Activated CD4-positive, alpha-beta T cell treated with anti-CD3 and anti-CD28 coated beads, Interleukin-10, Interleukin-2, amounts not matched to agents 100 ng/mL and 50 ng/mL, durations not matched to agents 16 hours and 8 hours (primary cell): ENCODE data around the gene PRKCZ.

ENCODE experiments used
- DNase-seq: peaks from one replicate; pipeline ENCODE4 v3.0.0-alpha.2; 2020

PRKCZ gene

DNA sequence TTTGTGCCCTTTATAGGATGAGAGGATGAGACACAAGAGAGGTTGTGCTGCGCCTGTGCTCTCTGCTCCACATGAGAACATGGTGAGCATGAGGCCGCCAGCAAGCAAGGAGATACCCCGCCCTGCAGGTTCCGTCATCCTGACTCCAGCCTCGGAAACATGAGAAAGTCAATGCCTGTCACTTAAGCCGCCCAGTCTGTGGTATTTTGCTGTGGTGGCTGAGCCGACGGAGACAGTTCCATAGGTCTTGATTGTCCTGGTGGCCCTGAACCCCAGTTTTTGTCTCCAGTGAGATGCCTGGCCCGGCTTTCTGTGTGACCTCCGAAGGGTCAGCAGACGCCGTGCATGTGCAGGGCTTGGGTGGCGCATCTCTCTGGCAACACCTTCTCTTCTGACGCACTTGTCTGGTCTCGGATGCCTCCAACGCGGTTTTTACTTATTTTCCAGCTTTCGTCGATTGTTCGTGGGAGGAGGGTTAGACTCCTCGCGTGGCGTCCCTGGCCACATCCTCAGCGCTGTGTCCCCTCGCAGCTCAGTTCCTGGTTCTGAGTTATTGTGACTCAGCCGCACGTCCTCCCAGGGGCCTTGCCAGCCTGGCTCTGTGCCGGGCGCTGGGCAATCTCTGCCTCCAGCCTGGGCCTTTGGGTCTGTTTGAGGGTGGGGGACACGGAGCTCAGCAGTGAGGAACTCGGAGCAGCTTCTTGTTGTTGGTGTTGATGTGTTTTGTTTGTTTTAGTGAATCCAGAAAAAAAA is 74.4 kb downstream of the PRKCZ start:
- no peak for DNase-seq

DNA sequence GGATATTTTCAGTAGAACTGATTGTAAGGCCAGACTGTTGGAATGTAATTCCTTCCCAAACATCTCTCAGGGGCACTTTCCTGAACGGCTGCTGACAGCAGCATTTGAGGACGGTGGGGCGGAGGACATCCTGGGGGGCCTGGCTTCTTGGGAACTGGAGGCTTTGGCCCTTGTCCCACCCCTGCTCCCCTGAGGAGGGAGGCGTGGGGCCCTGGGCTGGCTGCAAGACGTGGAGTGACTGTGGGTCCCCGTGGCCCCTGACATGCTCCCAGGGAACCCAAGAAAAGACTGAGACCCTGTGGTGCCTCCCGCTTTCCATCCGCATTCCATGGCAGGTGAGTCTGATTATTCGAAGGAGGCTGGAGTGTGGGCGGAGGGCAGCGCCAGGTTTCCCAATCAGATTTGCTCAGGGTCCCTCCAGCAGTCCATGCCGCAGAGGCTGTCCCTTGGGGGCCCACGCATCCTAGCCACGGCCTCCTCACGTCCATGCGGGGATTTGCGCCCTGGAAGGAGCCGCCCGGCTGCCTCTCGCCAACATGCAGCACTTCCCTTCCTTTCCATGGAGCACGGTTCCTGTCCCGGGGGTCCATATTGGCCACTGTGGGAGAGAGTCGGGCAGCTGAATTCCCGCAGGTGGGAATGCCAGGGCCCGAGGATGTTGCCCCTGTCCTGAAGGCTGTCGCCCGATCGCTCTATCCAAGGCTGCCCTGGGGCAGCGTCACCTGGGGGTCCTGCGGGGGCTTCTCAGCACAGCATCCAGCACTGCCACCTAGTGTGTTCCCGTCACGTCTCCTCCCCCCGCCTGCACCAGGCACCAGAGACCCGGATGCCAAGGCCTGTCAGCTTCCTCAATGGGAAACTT is 75.4 kb downstream of the PRKCZ start:
- no peak for DNase-seq

DNA sequence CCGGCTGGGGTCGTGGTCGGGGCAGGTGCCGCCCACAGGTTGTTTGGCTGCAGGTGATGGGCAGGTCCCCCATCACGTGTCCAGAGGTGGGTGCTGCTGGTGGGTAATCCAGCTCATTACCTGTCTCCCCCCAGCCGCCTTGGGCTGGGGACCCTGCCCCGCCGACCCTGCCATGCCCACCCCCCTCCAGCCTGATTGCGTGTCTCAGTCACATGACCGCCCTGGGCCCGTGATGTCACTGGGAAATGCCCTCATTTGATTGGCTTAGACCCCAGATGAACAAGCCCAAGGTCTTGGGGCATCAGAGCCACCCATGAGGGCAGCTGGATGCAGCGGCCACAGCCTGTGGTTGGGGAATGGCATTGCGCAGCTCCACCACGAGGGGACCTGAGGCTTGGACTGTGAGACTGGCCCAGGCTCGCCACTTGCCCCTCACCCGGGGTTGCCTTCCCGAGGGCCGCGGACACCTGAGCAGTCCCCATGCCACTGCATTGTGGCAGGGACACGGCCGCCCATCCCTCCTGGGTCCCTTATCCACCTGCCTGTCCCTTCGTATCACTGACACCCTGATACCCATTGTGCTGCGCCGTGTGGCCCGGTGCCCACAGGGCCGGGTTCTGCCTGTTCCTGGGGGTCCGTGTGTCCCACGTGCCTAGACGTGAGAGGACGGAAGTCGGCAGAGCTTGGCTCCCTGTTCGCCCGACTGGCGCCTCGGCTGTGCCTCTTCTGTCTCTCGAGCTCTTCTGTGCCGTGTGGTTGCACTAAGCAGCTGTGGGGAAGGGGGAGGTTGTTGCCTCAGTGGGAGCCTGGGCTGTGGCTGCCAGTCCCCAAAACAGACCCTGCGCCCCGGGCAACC is 76.3 kb downstream of the PRKCZ start:
- DNase-seq = no peak

GRCh38 chr1:2127187-2128145 is 77.3 kb downstream of the PRKCZ start:
- no peak for DNase-seq

GRCh38 chr1:2128189-2128901 is 78.1 kb downstream of the PRKCZ start:
- no peak for DNase-seq

GRCh38 chr1:2129256-2129943 is 79.2 kb downstream of the PRKCZ start:
- no peak for DNase-seq

DNA sequence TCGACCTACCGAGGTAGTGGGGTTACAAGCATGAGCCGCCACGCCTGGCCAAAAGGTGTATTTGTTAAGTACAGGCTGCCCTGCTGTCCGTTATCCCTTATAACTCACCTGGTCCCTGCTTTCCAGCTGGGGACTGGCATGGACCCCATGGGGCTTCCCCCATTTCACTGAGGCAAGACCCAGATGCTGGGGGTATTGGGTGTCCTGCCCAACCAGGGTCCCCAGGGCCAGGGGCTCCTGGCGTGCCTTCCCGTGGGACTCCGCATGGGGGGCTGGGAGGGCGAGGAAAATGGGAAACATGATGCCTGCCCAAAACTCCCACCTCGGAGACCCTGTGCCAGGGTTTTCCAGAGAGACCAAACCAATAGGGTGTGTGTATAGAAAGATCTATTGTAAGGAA is 79.9 kb downstream of the PRKCZ start:
- DNase-seq = no peak

- no peak for DNase-seq
Measured at GRCh38 chr1:2130871-2131289, 80.7 kb downstream of the PRKCZ start.

- no peak for DNase-seq
Measured at GRCh38 chr1:2132222-2133038, 82.2 kb downstream of the PRKCZ start.

- DNase-seq = peak; percentile 96
Measured at GRCh38 chr1:2133039-2133878, 83.0 kb downstream of the PRKCZ start.

GRCh38 chr1:2133879-2134215 is 83.6 kb downstream of the PRKCZ start:
- DNase-seq = no peak

DNA sequence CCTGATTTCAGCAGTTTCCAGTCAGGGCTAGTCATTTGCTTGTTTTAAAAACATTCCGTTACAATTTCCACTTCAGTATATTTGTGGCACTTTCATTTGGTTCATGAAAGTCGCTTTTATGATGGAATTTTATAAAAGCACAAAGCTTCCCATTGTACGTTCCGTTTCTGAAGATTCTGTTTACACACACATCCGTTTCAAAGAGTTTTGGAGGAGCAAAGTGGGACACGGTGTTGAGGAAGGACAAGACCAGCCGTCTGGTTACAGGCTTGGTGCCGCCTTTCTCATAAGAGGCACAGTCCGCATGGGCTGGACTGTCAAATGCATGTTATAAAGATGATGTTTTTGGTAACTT is 84.0 kb downstream of the PRKCZ start:
- DNase-seq = no peak

GRCh38 chr1:2134621-2135307 is 84.6 kb downstream of the PRKCZ start:
- DNase-seq = no peak

GRCh38 chr1:2135441-2135841 is 85.2 kb downstream of the PRKCZ start:
- DNase-seq = no peak

DNA sequence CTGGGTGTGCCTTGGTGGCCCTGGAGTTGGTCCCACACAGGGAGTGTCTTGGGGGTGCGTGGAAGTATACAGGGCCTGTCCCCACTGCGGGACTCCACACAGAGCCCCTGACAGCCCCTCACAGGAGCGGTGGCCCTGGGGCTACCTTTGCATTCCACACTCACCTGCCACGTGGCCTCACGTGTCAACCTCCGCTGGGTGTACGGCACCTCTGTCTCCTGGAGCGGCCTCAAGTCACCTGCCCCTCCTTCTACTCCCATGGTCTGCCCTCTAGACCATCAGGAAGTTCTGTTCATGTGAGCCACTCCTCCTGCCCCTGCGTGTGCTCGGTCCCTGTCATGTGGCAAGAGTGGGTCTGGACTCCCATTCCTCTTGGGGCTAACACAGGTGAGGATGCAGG is 85.7 kb downstream of the PRKCZ start:
- DNase-seq = no peak

- no peak for DNase-seq
Measured at GRCh38 chr1:2136386-2137235, 86.4 kb downstream of the PRKCZ start.
